ENCODE data around the gene AGMO.

AGMO gene

GRCh38 chr7:15403751-15404150 is 158.1 kb downstream of the AGMO start:
- H3K27me3 ChIP-seq = no peaks in the 10 kb centered on the region
- DNase-seq = no peak
- no peaks in the 10 kb centered on the region for H3K36me3 ChIP-seq
- TF ChIP-seq, protein P1, sequence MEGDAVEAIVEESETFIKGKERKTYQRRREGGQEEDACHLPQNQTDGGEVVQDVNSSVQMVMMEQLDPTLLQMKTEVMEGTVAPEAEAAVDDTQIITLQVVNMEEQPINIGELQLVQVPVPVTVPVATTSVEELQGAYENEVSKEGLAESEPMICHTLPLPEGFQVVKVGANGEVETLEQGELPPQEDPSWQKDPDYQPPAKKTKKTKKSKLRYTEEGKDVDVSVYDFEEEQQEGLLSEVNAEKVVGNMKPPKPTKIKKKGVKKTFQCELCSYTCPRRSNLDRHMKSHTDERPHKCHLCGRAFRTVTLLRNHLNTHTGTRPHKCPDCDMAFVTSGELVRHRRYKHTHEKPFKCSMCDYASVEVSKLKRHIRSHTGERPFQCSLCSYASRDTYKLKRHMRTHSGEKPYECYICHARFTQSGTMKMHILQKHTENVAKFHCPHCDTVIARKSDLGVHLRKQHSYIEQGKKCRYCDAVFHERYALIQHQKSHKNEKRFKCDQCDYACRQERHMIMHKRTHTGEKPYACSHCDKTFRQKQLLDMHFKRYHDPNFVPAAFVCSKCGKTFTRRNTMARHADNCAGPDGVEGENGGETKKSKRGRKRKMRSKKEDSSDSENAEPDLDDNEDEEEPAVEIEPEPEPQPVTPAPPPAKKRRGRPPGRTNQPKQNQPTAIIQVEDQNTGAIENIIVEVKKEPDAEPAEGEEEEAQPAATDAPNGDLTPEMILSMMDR (IDR thresholded peaks at IDR 0.05; ENCODE audit: low read depth, low read length) = no peak
- no peaks in the 10 kb centered on the region for H3K9me3 ChIP-seq
- no peak overlapping the region for H3K4me3 ChIP-seq (ENCODE audit: low read depth, low read length)
- H3K4me1 ChIP-seq = no peaks in the 10 kb centered on the region

DNA sequence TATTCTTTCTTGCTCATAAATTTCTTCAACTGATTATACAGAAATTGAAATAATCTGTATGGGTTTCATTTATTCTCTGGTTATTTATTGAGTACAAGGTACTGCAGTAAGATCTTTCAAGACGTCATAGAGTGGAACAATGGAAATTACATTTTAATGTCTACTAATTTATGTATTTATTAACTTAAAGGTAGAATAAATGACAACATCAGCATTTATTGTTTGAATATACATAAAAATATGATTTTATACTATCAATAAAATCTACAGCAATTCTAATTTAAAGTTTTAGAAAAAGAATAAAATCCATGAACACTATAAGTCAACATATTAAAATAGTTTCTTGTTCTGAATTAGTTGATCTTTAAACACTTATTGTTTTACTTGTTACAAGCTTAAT is 158.5 kb downstream of the AGMO start:
- TF ChIP-seq, protein P1 (IDR thresholded peaks at IDR 0.05; ENCODE audit: low read depth, low read length) = no peak
- H3K4me3 ChIP-seq (ENCODE audit: low read depth, low read length) = no peak overlapping the region
- DNase-seq = no peak
- no peaks in the 10 kb centered on the region for H3K9me3 ChIP-seq
- H3K36me3 ChIP-seq = no peaks in the 10 kb centered on the region
- no peaks in the 10 kb centered on the region for H3K4me1 ChIP-seq
- H3K27me3 ChIP-seq = no peaks in the 10 kb centered on the region

DNA sequence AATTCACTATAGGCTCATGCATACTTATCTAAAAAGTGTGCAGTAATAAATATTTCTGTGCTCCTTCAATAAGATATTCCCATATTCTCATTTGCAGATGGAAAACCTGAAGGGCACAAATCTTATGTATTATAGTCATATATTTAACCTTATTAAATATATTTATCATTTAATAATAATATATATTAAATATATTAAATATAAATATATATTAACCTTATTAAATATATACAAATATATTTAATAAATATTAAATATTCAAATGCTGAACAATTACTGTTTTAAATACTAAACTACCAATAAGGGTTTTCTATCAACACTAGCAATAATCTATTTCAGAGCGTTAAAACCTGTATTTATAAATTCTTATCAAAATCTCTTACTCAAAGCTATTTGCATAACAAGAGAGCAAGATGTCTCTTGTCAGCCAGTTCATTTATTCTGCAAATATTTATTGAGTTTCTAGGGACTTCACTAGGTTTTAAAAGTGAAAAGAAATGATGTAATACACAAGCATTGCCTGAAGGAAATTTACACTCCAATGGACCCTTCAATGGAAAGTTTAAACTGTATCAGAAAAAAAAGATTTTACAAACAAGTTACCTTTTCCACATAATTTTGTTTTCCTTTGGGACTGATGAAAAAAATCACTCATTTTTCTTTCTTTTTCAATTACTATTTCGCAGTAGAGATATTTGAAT is 159.2 kb downstream of the AGMO start:
- no peaks in the 10 kb centered on the region for H3K9me3 ChIP-seq
- TF ChIP-seq, protein P1 (IDR thresholded peaks at IDR 0.05; ENCODE audit: low read depth, low read length) = no peak
- H3K36me3 ChIP-seq = no peaks in the 10 kb centered on the region
- no peaks in the 10 kb centered on the region for H3K4me1 ChIP-seq
- H3K4me3 ChIP-seq (ENCODE audit: low read depth, low read length) = no peak overlapping the region
- no peak for DNase-seq
- H3K27me3 ChIP-seq = no peaks in the 10 kb centered on the region

GRCh38 chr7:15400440-15400839 is 161.4 kb downstream of the AGMO start:
- no peaks in the 10 kb centered on the region for H3K9me3 ChIP-seq
- TF ChIP-seq, protein P1 (IDR thresholded peaks at IDR 0.05; ENCODE audit: low read depth, low read length) = no peak
- no peaks in the 10 kb centered on the region for H3K27me3 ChIP-seq
- H3K4me3 ChIP-seq (ENCODE audit: low read depth, low read length) = no peak overlapping the region
- DNase-seq = no peak
- H3K36me3 ChIP-seq = no peaks in the 10 kb centered on the region
- H3K4me1 ChIP-seq = no peaks in the 10 kb centered on the region

GRCh38 chr7:15399441-15399840 is 162.4 kb downstream of the AGMO start:
- Histone ChIP-seq H3K36me3 (no peaks in the 10 kb centered on the region), H3K9me3 (no peaks in the 10 kb centered on the region), H3K4me1 (no peaks in the 10 kb centered on the region), H3K4me3 (ENCODE audit: low read depth, low read length) (no peak overlapping the region), H3K27me3 (no peaks in the 10 kb centered on the region)
- TF ChIP-seq, protein P1 (IDR thresholded peaks at IDR 0.05; ENCODE audit: low read depth, low read length) = no peak
- DNase-seq = no peak

DNA sequence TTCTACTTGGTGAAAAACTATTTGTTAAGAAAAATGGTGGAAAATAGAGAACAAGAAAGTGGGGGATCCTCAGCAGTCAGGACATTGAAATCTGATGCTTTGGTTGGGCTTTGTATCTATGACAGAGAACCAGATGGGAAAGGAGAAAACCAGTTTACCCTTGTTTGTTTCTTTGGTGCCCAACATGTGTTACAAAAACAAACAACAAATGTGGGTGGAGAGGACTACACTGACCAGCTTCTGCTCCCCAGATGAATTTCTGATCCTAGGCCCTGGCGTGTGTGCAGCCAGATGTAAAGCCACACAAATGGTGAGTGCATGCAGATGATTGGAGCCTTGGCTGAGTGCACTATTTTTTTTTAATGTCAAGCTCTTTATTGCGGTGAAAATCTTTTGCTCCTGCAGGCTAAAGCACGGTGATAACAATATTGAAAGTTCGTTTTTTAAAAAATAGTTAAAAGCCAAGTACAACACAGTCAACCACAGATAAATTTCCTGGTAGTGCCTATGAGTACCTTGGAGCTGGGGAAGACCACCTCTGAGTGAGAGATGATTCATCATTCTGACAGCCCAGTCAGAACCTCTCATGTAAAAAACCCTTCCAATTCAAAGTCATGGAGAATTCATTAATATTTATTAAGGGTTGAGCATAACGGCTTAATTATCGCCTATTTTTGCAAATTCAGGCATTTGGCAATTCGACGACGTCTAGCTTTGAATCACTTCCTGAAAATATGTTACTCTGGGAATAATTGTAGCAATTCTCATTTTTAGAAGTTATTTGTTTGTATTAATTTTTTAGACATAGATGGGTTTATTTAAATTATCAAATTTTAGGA is 163.7 kb downstream of the AGMO start:
- Histone ChIP-seq H3K4me1 (no peaks in the 10 kb centered on the region), H3K27me3 (no peaks in the 10 kb centered on the region), H3K9me3 (no peaks in the 10 kb centered on the region), H3K36me3 (no peaks in the 10 kb centered on the region), H3K4me3 (ENCODE audit: low read depth, low read length) (no peak overlapping the region)
- DNase-seq = no peak
- TF ChIP-seq, protein P1 (IDR thresholded peaks at IDR 0.05; ENCODE audit: low read depth, low read length) = no peak

Data from BE2C (cell line).